Brain microvascular endothelial cell (primary cell): ENCODE results near the gene SOD3.

Experiments used
- DNase-seq: peaks from one replicate; pipeline ENCODE4 v3.0.0-alpha.2; 2020
- H3K27ac ChIP-seq: fragments of 250-450 bp; sonication (Bioruptor Pico); 2 replicates; pipeline ENCODE4 v1.5.1; 2020; ENCODE audit warnings: mild to moderate bottlenecking, moderate library complexity
- H3K27me3 ChIP-seq: fragments of 250-450 bp; sonication (Bioruptor Pico); replicated peaks from 2 replicates; pipeline ENCODE4 v1.5.1; 2020; ENCODE audit warnings: mild to moderate bottlenecking
- H3K36me3 ChIP-seq: fragments of 250-450 bp; sonication (Bioruptor Pico); replicated peaks from 2 replicates; pipeline ENCODE4 v1.5.1; 2020; ENCODE audit warnings: mild to moderate bottlenecking
- H3K4me3 ChIP-seq: 2 replicates; pipeline ENCODE4 v1.5.1; 2011; ENCODE audit warnings: low read depth, mild to moderate bottlenecking, control low read depth, low read length, moderate library complexity
- CTCF ChIP-seq: IDR thresholded peaks from 2 replicates; pipeline ENCODE4 v1.5.1; 2011; ENCODE audit warnings: low read depth, mild to moderate bottlenecking, moderate library complexity, low read length, control low read depth, inconsistent platforms; ENCODE audit errors: missing control alignments
- in situ Hi-C: cut with HindIII; loops from 2 replicates; pipeline ENCODE4 v1.10.0; 2017; ENCODE audit warnings: low sequenced_read_pairs, low pct_ligation_motif_present

Gene SOD3

GRCh38 chr4:24772061-24772705, 23.2 kb upstream of the SOD3 start:
- Histone ChIP-seq H3K27ac (no peak overlapping the region), H3K4me3 (no peak overlapping the region), H3K36me3 (no peaks in the 10 kb centered on the region), H3K27me3 (no peaks in the 10 kb centered on the region)
- TF ChIP-seq CTCF = no peak
- no peak for DNase-seq
- in situ Hi-C loops = no loop called here

DNA sequence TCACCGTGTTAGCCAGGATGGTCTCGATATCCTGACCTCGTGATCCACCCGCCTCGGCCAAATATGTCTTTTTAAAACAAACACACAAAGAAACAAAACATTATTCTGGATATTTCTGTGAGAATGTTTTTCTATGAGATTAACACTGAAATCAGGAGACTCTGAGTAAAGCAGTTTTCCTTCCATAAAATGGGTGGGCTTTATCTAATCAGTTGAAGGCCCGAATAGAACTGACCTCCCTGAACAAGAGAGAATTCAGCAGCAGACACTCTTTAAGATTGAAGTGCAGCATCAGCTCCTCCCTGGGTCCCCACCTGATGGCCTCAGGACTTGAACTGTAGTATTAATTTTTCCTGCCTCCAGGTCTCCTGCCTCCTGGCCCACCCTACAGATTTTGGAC, 22.4 kb upstream of the SOD3 start:
- in situ Hi-C loops = no loop called here
- no peaks in the 10 kb centered on the region for H3K36me3 ChIP-seq

DNA sequence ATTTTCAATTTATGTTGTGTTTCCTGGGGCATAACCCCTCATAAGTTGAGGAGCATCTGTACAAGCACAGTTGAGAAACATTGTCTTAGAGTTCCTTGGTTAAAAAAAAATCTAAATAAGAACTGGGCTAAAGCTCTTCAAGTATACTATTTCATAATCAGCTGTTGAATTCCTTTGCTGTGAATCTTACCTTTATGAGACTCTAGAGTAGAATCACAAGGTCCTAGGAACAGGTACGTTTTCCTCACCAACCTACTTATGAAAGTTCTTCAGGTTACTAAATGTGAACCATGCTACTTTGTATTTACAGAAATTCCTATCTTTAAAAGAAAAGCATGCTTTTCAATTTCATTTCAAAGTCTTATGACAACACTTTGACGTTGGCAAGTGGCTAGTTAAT, 20.9 kb upstream of the SOD3 start:
- Histone ChIP-seq H3K4me3 (no peak overlapping the region), H3K36me3 (no peaks in the 10 kb centered on the region), H3K27me3 (no peaks in the 10 kb centered on the region), H3K27ac (no peak overlapping the region)
- no peak for DNase-seq
- in situ Hi-C loops = no loop called here
- TF ChIP-seq CTCF = no peak

More for the DNA sequence above, 22.4 kb upstream of the SOD3 start:
- H3K27ac ChIP-seq = no peak overlapping the region
- DNase-seq = no peak
- H3K27me3 ChIP-seq = no peaks in the 10 kb centered on the region
- H3K4me3 ChIP-seq = no peak overlapping the region
- TF ChIP-seq CTCF = no peak

- in situ Hi-C loops = no loop called here
- H3K4me3 ChIP-seq = no peak overlapping the region
- TF ChIP-seq CTCF = no peak
- no peaks in the 10 kb centered on the region for H3K36me3 ChIP-seq
- H3K27ac ChIP-seq = no peak overlapping the region
- H3K27me3 ChIP-seq = no peaks in the 10 kb centered on the region
- DNase-seq = no peak
These were observed 20.3 kb upstream of the SOD3 start for GRCh38 chr4:24775032-24775605.

DNA sequence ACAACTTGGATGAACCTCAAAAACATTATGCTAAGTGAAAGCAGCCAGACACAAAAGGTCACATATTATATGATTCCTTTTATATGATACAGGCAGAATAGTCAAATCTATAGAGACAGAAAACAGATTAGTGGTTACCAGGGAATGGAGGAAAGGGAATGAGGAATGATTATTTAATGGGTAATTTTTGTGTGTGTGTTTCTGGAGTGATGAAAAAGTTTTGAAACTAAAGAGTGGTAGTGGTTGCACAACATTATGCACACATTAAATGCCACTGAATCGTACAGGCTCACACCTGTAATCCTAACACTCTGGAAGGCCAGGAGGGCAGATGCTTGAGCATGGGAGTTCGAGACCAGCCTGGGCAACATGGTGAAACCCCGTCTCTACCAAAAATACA, 19.6 kb upstream of the SOD3 start:
- Histone ChIP-seq H3K27me3 (no peaks in the 10 kb centered on the region), H3K27ac (no peak overlapping the region), H3K4me3 (no peak overlapping the region), H3K36me3 (no peaks in the 10 kb centered on the region)
- no peak for DNase-seq
- TF ChIP-seq CTCF = no peak
- in situ Hi-C loops = no loop called here
